ENCODE data around the gene GRAMD4.

The GRAMD4 gene

DNA sequence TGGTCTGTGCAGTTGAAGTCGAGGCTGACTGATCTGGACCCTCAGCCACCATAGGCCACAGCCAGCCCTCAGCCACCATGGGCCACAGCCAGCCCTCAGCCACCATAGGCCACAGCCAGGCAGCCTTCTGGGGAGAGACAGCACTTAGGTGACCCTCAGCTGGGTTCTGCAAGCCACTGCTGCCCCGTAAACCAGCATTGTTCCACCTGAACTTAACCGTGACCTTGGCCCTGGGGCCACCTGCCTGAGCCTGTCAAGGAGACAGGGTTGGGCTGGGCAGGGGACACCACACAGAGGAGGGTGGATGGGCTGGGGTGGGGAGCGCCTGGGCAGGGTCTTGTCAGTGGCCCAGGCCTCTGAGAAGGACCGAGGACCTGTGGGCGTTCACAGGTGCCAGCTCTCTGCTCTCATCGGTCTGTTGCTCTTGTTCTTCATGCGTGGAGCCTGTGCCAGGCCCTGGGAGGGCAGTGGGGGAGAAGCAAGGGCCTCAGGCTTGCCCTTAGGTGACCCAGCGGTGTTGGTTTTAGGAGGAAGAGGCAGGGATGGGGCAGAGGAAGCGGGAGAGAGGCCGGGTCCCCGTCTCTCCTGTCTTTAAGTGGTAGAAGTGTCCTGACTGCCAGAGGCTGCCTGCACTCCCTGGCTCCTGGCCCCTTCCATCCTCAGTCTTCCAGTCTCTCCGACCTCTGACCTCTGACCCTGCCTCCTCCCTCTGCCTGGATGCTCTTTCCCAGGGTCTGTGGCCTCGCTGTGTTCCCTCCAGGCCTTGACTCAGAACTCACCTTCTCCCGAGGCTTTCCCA lies 36.9 kb downstream of the GRAMD4 start:
- no peak for DNase-seq (ENCODE audit: low read depth)

DNA sequence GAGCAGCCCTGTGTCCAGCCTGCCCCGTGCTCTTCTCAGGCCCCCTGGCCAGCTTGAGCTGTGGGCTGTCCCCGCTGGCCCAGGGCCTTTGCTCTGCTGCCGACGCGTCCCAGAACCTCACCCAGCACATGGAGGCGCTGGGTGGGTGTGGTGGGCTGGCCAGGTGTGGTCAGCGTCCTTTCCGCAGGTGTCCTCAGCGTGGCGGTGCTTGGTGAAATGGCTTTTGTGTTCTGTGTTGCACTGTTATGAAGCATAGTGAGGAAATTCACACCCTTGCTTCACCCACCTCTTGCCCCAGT lies 37.4 kb downstream of the GRAMD4 start:
- no peak for DNase-seq (ENCODE audit: low read depth)

DNA sequence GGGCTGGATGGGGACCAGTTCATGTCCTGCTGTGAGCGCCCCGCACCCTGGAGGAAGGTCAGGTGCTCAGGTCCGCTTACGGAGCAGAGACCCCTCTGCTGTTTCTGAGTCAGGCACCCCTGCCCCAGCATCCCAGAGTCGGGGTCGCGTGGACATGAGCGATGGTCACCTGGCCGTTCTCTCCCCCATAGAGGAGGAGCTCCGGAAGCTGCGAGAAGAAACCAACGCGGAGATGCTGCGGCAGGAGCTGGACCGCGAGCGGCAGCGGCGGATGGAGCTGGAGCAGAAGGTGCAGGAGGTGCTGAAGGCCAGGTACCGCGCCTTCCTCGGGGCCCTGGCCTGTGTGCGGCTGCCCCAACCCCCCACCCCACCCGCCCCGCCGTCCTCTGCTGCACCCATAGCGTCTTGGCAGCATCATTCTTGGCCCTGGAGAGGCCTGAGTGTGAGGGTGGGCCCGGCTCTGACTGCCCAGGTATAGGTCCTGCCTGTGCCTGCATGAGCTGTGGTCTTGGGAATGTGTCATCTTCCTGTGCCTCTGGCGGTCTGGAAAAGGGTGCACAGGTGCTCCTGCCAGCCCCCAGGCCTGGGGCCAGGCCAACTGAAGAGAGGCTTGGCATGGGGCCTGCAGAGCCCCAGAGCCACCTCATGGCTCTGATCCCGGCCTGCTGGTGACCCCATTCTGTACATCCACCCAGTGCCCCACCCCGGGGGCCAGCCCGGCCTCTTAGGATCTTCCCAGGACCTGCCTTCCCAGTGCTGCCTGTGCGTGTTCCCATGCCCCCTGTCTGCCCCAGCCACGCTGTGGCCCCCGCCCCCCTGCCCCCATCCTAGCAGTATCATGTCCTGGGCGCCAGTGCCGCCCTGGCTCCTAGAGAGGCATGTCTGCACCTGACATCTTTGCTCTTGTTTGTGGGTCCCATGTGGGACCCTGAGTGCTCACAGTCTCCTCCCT lies 38.1 kb downstream of the GRAMD4 start:
- no peak for DNase-seq (ENCODE audit: low read depth)

DNA sequence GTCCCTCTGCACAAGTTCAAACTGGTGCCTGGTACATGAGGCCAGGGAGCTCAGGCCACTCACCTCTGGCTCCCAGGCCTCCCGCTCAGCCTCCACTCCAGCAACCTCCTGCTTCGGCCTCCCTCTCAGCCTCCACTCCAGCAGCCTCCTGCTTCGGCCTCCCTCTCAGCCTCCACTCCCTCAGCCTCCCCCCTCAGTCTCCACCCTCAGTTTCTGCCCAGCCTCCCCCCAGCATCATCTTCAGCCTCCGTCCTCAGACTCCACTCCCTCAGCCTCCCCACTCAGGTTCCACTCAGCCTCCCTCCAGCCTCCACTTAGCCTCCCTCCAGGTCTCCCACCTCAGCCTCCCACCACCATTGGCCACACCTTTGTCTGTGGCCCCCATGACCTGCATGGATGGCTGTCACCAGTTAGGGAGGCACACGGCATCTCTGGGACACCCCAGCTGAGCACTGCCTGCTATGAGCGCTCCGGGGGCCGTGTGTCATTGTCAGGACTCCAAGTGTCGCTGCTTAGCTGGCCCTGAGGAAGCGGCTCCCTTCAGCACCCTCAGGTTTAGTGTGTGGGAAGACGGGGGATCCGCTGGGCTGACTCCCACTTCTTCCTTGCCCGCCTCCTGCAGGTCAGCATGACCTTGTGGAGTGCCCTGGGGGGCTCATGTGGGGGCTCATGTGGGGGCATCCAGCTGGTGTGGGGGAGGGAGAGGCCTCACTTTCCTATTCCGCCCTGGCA lies 39.0 kb downstream of the GRAMD4 start:
- no peak for DNase-seq (ENCODE audit: low read depth)

DNA sequence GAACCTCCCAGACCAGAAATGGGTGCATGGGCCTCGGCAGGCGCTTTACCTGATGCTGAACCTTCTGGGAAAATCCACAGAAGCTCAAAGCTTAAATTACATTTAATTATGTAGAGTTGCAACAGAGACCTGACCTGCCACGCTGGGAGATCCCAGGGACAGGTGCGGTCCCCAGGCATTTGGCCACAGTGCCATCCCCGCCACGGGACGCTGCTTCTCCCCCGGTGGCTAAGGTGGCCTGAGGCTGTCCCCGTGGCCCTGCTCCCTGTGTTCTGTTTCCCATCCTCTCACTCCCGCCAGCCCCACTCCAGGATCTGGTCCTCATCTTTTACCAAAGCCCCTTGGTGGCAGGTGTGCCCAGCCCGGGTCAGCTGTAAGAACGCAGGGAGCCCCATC lies 39.6 kb downstream of the GRAMD4 start:
- no peak for DNase-seq (ENCODE audit: low read depth)

DNA sequence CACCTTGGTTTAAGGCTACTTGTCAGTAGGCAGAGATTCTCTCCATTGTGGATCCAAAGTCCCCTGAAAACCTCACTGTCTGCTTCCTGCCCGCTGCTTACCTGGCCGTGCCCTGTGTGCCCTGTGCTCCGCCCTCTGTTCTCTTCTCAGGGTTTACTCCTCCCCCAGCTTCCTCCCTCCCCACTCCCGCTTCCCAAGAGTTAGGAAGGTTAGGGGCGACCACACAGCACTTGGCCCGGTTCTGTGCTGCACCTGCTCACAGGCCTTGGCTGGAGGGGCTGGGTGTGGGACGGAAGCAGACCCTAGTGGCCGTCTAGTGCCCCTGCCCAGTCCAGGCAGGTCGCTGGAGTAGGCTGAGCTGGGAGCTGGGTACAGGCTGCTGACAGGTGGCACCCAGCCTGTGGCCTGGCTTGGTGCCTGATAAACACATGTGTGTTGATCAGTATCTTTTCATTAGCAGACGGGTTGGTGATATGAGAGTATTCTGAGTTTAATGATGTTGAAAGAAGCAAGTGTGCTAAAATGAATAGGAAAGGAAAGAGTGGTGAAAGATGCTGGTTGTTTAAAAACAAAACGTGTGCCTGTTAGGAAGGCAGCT lies 40.5 kb downstream of the GRAMD4 start:
- no peak for DNase-seq (ENCODE audit: low read depth)

DNA sequence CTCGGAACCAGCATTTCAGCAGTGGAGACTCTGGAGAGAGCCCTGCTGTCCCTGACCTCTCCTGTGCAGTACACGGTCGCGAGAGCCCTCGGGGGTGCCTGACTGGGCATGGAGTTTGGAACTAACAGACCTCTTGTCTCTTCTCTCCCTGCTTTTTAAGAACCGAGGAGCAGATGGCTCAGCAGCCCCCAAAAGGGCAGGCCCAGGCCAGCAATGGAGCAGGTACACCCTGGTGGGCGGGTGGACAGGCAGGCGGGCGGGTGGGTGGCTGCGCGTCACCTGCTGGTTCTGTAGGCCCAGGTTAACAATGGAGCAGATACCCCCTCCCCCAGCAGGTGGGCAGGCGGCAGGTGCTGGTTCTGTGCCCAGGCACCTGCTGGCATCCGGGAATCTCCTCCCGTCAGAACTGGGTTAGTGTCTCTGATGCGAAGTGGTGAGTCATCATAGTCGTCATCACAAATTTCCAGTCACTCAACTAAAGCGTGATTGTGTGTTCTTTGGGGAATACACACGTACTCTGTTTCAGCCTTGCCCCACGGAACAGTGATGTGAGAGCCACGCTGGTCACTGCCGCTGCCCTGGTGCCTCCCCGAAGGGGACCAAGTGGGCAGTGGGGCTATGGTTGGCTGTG lies 41.1 kb downstream of the GRAMD4 start:
- no peak for DNase-seq (ENCODE audit: low read depth)

DNA sequence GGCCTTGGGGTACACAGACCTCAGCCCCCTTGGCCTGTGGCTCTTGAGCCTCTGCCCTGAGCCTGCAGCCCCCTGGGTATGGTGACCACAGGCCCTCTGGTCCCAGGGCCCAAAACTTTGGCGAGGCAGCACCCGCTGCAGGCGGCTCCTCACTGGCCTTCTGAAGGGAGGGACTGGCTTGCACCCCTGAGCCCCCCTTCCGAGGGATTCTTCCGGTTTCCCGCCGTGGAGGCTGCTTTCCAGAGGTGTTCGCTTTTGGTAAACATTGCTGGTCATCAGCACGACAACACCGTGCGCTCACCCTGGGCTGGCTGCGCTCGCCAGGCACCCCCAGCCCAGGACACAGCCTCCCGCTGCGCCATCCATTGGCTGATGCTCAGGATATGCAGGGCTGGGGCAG lies 42.0 kb downstream of the GRAMD4 start:
- DNase-seq (ENCODE audit: low read depth), result no peak

DNA sequence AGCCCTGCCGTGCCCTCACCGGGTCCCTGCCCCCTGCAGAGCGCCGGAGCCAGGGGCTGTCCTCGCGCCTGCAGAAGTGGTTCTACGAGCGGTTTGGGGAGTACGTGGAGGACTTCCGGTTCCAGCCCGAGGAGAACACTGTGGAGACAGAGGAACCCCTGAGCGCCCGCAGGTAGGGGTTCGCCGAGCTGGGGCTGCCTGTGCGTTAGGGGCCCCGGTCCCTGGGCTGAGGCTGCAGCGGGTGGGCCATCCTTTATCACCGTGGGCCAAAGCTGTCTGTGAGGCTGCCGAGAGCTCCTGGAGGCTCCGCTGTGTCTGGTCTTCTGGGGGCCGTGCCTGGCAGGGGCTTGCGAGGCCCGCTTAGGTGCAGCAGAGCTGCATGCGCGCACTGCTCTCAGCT lies 42.8 kb downstream of the GRAMD4 start:
- no peak for DNase-seq (ENCODE audit: low read depth)

DNA sequence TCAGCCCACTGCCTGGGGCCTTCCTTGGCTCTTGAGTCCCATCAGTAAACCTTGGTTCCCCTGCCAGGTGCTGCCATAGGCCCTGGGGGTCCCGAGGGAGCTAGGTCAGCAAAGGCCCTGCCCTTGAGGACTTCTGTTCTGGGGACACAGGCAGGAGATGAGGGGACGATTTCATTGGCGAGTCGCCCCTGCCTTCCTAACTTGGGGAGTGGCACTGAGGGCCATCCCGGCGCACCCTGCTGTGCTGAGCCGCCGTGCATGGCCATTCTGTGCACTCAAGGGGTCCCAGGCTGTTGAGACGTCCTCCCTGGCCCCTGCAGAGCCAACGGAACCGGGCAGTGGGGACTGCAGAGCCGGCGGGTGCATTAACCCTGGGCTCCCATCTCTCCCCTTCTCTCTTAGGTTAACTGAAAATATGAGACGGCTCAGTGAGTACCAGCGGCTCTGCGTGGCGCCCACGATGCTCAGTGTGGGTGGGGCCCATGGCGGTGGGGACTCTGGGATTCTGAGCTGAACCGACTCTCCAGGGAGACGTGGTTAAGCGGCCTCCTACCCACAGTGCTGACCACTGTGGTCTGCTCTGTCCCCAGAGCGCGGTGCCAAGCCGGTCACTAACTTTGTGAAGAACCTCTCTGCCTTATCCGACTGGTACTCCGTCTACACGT lies 43.4 kb downstream of the GRAMD4 start:
- no peak for DNase-seq (ENCODE audit: low read depth)

DNA sequence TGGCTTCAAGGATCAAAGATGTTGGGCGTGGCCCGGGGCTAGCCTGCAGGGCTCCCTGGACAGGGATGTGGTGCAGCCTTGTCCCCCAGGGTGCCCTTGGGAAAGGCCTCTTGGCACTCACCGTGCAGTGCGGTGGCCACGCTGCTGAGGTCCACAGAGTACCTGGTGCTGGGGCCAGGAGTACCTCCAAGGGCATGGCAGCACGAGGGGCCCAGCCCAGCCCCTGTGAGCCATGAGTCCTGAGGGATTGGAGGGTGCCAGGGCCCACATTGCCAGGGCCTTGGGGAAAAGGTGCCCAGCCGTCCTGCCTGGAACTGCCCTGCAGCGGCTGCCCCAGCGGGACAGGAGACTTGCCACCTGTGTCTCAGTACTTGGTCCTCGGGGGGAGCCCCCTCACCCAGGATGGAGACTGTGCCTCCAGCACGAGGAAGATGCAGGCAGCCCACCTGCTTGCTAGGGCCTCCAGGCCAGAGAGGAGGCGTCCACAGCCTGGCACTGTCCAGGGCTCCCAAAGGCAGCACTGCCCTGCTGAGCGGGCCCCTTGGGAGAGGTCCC lies 44.2 kb downstream of the GRAMD4 start:
- no peak for DNase-seq (ENCODE audit: low read depth)

DNA sequence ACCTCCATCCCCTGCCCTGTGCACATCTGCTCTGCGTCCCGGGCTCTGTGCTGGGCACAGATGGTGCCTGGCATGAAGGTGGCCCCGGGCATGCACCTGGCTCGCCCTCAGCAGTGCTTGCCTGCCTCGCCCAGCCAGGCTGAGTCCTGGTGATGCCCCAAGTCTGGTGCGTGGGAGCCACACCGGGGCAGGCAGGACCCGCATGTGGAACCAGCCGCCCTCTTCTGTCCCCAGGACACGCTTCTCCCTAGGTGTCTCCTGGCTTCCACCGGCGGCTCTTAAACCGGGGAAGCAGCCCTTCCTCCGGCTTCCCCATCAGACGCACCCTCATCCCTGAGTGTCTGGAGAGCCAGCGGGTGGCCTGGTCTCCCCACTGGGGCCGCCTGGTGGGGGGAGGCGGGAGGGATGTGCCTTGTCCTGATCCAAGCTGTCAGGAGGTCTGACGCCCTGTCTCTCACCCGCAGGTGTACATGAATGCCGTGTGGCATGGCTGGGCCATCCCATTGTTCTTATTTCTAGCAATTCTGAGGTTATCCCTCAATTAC lies 45.0 kb downstream of the GRAMD4 start:
- no peak for DNase-seq (ENCODE audit: low read depth)

DNA sequence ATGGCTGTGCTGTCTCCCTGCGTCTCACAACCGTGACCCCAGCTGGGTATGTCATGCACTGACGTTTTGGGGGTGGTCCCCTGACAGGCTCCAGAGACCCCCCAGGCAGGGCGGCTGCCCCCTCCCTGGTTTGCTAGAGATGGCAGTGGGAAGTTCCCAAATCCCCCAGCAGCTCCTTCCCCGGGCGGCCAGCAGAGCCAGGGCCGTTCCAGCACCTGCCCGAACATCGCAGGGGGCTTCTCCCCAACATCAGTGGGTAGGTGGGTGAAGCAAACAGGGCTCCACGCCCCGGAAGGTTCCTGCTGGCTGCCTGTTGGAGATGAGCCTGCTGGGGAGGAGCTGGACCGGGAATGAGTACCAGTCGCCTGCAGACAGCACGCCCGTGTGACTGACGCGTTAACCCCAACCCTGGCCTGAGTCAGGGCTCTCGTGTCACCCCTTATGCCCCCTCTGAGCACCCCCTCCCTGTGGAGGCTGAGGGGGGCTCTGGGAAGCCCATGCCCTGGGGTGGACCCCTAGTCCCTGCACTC lies 45.6 kb downstream of the GRAMD4 start:
- DNase-seq (ENCODE audit: low read depth), result no peak

DNA sequence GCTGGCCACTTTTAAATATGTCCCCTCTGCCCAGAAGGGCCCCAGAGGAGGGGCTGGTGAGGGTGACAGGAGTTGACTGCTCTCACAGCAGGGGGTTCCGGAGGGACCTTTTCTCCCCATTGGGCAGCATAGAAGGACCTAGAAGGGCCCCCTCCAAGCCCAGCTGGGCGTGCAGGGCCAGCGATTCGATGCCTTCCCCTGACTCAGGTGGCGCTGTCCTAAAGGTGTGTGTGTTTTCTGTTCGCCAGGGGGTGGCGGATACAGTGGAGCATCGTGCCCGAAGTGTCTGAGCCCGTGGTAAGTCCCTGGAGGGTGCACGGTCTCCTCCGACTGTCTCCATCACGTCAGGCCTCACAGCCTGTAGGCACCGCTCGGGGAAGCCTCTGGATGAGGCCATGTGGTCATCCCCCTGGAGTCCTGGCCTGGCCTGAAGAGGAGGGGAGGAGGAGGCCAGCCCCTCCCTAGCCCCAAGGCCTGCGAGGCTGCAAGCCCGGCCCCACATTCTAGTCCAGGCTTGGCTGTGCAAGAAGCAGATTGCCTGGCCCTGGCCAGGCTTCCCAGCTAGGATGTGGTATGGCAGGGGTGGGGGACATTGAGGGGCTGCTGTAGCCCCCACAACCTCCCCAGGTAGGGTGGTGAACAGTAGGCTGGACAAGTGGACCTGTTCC lies 46.5 kb downstream of the GRAMD4 start:
- DNase-seq (ENCODE audit: low read depth), result no peak

DNA sequence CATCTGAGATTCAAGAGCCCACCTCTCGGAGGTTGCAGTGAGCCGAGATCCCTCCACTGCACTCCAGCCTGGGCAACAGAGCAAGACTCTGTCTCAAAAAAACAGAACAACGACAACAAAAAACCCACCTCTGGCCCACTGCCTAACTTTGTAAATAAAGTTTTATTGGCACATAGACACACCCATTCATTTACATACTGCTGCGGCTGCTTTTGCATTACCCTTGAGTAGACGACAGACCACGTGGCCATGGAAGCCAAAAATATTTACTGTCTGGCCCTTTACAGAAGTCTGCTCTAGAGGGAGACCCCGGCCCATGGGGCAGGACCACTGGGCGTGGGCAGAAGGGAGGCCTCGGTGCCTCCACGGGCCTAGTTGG lies 47.0 kb downstream of the GRAMD4 start:
- DNase-seq (ENCODE audit: low read depth), result no peak

DNA sequence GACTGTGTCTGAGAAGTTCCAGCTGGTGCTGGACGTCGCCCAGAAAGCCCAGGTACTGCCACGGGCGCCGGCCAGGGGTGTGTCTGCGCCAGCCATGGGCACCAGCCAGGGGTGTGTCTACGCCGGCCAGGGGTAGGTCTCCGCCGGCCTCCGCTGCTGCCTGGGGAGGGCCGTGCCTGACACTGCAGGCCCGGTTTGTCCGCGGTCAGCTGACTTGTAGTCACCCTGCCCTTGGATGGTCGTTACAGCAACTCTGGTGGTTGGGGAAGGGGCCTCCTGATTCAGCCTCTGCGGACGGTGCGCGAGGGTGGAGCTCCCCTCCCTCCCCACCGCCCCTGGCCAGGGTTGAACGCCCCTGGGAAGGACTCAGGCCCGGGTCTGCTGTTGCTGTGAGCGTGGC lies 47.9 kb downstream of the GRAMD4 start:
- no peak for DNase-seq (ENCODE audit: low read depth)

DNA sequence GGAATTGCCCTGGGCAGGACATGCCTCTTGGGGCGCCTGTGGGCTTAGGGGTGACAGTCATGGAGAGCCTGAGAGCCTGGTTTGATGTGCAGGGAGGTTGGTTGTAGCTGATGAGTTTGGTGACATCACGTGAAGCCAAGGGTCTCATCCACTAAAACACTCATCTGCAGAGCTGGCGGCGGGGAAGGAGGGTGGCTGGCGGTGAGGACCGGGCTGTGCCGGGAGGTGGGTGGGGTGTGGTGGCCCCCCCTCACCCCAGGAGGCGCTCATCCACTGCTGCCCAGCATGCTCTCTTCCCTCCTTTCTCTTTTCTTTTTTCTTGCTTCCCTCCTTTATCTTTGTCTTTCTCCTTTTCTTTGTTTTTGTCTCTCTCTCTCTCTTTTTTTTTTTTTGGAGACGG lies 49.0 kb downstream of the GRAMD4 start:
- DNase-seq (ENCODE audit: low read depth), result no peak

DNA sequence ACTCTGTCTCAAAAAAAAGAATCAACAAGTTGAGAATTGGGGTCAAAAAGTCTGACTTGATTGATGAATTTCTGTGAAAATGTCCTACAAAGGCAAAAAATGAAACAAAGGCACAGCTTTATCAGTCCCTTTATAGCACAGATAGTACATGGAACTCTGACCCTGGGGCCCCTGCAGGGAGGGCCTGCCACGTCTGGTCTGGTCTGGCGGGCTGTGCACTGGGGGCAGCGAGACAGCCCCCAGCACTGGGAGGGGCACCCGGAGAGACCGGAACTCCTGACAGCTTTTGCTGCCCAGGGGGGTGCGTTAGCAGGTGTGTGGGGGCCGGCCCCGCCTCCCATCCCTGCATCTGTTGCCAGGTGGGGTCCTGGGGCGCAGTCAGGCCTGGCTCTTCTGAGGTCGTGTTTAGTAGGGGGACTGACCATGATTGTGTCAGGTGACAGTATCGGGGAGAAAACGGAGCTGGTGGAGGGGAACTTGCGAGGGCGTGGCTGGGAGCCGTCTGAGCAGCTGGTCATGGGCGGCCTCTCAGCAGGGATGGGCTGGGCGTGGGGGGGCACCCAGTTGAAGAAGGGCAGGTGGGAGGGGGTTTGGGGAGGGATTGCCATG lies 51.7 kb downstream of the GRAMD4 start:
- DNase-seq (ENCODE audit: low read depth), result no peak

DNA sequence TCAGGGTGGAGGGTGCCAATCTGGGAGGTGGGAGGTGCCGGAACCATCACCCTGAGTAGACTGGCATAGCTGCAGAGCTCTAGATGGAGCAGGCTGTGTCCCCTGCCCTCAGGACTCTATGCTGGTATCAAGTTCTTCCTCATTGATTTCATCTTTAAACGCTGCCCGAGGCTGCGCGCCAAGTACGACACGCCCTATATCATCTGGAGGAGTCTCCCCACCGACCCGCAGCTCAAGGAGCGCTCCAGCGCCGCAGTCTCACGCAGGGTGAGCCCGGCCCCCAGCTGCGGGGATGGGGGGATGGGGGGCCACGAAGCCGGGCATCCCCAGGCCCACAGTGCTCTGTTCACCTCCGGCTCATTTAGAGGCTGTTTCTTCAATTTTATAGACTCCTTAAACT lies 52.5 kb downstream of the GRAMD4 start:
- no peak for DNase-seq (ENCODE audit: low read depth)

DNA sequence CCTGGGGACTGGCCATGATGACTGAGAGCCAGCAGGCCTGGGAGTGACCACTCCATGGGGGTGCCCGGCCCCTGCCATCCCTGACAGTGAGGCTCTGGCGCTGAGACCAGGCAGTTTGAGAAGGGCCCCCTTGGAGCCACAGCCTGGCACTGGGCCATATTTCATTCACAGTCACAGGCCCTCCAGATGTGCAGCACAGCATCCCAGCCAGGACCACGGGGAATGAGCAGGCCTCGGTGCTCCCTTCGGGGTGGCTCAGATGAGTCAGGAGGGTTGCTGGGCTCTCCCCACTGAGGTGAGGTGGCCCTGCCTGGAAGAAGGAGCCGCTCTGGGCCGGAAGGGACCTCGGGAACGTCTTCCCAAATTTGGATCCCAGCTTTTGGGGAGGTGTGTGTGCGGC lies 53.0 kb downstream of the GRAMD4 start:
- DNase-seq (ENCODE audit: low read depth), result no peak
